HepG2 (cell line): ENCODE data around the gene FRAS1. TPM values are rescaled to one million over a fixed set of nuclear protein-coding genes. Genes with fewer than 3 reads are reported as not detected.

ENCODE experiments used
- ATAC-seq: fragments of 200-7000 bp; cut with Tn5 transposase; 3 replicates; pipeline ENCODE4 v1.9.1; 2020; ENCODE audit warnings: mild to moderate bottlenecking, moderate library complexity
- BruUV-seq: library from RNA; stranded (reverse); fragments of 400-500 nt; replicated peaks from 2 replicates; lab custom pipeline; 2021; lab: Mats Ljungman, UMichigan
- CTCF ChIA-PET: fragments of 300-600 bp; formaldehyde crosslinking; extraction: SDS; loops from one replicate; lab custom pipeline; 2021; ENCODE audit warnings: low total read pairs, inconsistent platforms, low intra/inter-chr PET ratio; lab: Yijun Ruan, JAX
- POLR2A ChIA-PET: fragments of 350-600 bp; sonication (Branson Sonifier 250); formaldehyde crosslinking; loops from one replicate; lab custom pipeline; 2020; ENCODE audit warnings: antibody characterized with exemption, inconsistent platforms; lab: Yijun Ruan, JAX
- DNase-seq: peaks from one replicate; pipeline ENCODE4 v3.0.0-alpha.2; 2015; ENCODE audit warnings: low spot score
- FAIRE-seq: peaks from 3 replicates; lab custom pipeline; 2011; peaks lifted over from hg19 to GRCh38; lab: Jason Lieb, UNC
- H2AFZ ChIP-seq: one replicate; pipeline ENCODE4 v1.6.1; 2011; ENCODE audit warnings: low read length, inconsistent platforms
- H3K27ac ChIP-seq: fragments of 300-600 bp; 3 replicates; pipeline ENCODE4 v1.8.0; 2011; ENCODE audit warnings: mixed run types, mild to moderate bottlenecking, mixed read lengths, low read length, inconsistent platforms; ENCODE audit not compliant: insufficient read depth; ENCODE audit errors: extremely low read length
- H3K27me3 ChIP-seq, 2 experiments: fragments of 200-600 bp in 1 of 2; 2 replicates in 1 of 2; 3 replicates in 1 of 2; pipeline versions ENCODE4 v1.6.0 to v1.8.0; 2011; ENCODE audit warnings: low read length in 2 of 2, mild to moderate bottlenecking in 2 of 2, moderate library complexity in 2 of 2, inconsistent platforms in 1 of 2; ENCODE audit not compliant: insufficient read depth in 2 of 2, control insufficient read depth in 1 of 2
- H3K36me3 ChIP-seq, 2 experiments: fragments of 200-600 bp in 1 of 2; replicated peaks in 1 of 2; 2 replicates in 1 of 2; 3 replicates in 1 of 2; pipeline versions ENCODE4 v1.5.1 to v1.8.0; 2011; ENCODE audit warnings: low read length in 2 of 2, inconsistent platforms in 1 of 2; ENCODE audit not compliant: insufficient read depth in 2 of 2, control insufficient read depth in 1 of 2
- H3K4me1 ChIP-seq: 2 replicates; pipeline ENCODE4 v1.5.1; 2012; ENCODE audit warnings: low read length, inconsistent platforms; ENCODE audit not compliant: insufficient read depth
- H3K4me2 ChIP-seq: 2 replicates; pipeline ENCODE4 v1.6.0; 2011; ENCODE audit warnings: low read depth, low read length, inconsistent platforms
- H3K4me3 ChIP-seq, 3 experiments: fragments of 200-600 bp in 1 of 3; sonication (generic), shearing (Covaris generic) in 1 of 3; replicated peaks in 1 of 3; 2 replicates each; pipeline ENCODE4 v1.5.1; 2011 to 2016; ENCODE audit warnings: low read length in 3 of 3, inconsistent platforms in 2 of 3, low read depth in 2 of 3, mild to moderate bottlenecking in 2 of 3, control low read depth in 1 of 3, mixed read lengths in 1 of 3; ENCODE audit not compliant: insufficient read depth in 1 of 3
- H3K79me2 ChIP-seq: one replicate; pipeline ENCODE4 v1.6.1; 2011; ENCODE audit warnings: low read length, inconsistent platforms; ENCODE audit not compliant: insufficient read depth
- H3K9ac ChIP-seq: 2 replicates; pipeline ENCODE4 v1.6.0; 2011; ENCODE audit warnings: mild to moderate bottlenecking, low read depth, low read length, inconsistent platforms; ENCODE audit not compliant: insufficient read depth
- H3K9me3 ChIP-seq: 2 replicates; pipeline ENCODE4 v1.5.1; 2012; ENCODE audit warnings: mild to moderate bottlenecking, low read length
- H4K20me1 ChIP-seq: 2 replicates; pipeline ENCODE4 v1.6.0; 2011; ENCODE audit warnings: inconsistent platforms, mild to moderate bottlenecking, low read length, moderate library complexity; ENCODE audit not compliant: insufficient read depth
- CEBPB ChIP-seq: IDR thresholded peaks from 2 replicates; pipeline ENCODE4 v1.6.1; 2011; ENCODE audit warnings: low read depth, low read length, improper control_type of control experiment, borderline replicate concordance
- NFYC ChIP-seq: IDR thresholded peaks from 2 replicates; pipeline ENCODE4 v1.6.1; 2016; ENCODE audit warnings: missing genetic modification reagents, missing compliant biosample characterization
- POLR2AphosphoS5 ChIP-seq: IDR thresholded peaks from 2 replicates; pipeline ENCODE4 v1.6.1; 2012; ENCODE audit warnings: low read depth, low read length
- RARA ChIP-seq: IDR thresholded peaks from 2 replicates; pipeline ENCODE4 v1.6.1; 2016; ENCODE audit warnings: missing genetic modification reagents, missing compliant biosample characterization
- RFX5 ChIP-seq: IDR thresholded peaks from 2 replicates; pipeline ENCODE4 v1.6.1; 2011; ENCODE audit warnings: low read depth, low read length, improper control_type of control experiment
- SOX13 ChIP-seq, 3 experiments: fragments of 450-650 bp in 1 of 3; sonication (generic) in 1 of 3; formaldehyde crosslinking in 1 of 3; IDR thresholded peaks in 2 of 3; conservative IDR thresholded peaks in 1 of 3; 2 replicates each; pipeline versions ENCODE4 v1.5.0 to v1.6.1; 2016 to 2020; ENCODE audit warnings: antibody characterized with exemption in 1 of 3, mild to moderate bottlenecking in 1 of 3, missing compliant biosample characterization in 1 of 3, missing genetic modification reagents in 1 of 3, moderate library complexity in 1 of 3
- WGBS: methylation state at CpG from one replicate; pipeline ENCODE4 v1.1.6; 2017; ENCODE audit warnings: low lambda C conversion rate; 5-methylcytosine and 5-hydroxymethylcytosine counted together
- in situ Hi-C: cut with HindIII; loops from 2 replicates; pipeline ENCODE4 v1.10.0; 2017; ENCODE audit warnings: low pct_unique_long_range_greater_than_20kb; ENCODE audit not compliant: extremely low pct_ligation_motif_present
- intact Hi-C: fragments of 100-400 bp; cut with micrococcal nuclease; formaldehyde crosslinking; loops from one replicate; pipeline ENCODE4 v1.10.0; 2022; ENCODE audit not compliant: unreplicated experiment
- polyA plus RNA-seq, 8 experiments: library from polyadenylated mRNA; depleted of rRNA in 3 of 8; stranded (reverse) in 7 of 8; unstranded in 1 of 8; fragments of >200 nt; fragmentation: Illumina TruSeq in 4 of 8; extraction: Trizol in 4 of 8; gene quantifications; 2 replicates each; pipeline versions ENCODE4 v1.2.1 to v1.2.3, GENCODE V29; 2011 to 2016; ENCODE audit warnings: low read depth in 4 of 8, missing spikeins in 1 of 8, mixed read lengths in 1 of 8; ENCODE audit not compliant: insufficient read depth in 1 of 8
- total RNA-seq, 5 experiments: library from RNA; depleted of rRNA; stranded (reverse); fragments of >200 nt; fragmentation: Illumina TruSeq; extraction: Trizol; gene quantifications; 2 replicates each; pipeline ENCODE4 v1.2.3, GENCODE V29; 2016; ENCODE audit warnings: low read depth in 1 of 5
- TF ChIP-seq, protein P1 (sequence below): IDR thresholded peaks from 2 replicates; pipeline ENCODE4 v1.6.1; 2016; ENCODE audit warnings: control low read depth
- TF ChIP-seq, protein P2 (sequence below): IDR thresholded peaks from 2 replicates; pipeline ENCODE4 v1.4.0; 2020; ENCODE audit warnings: mild to moderate bottlenecking, missing genetic modification reagents

The FRAS1 gene
- total and polyA plus RNA-seq, 2 of the 13 experiments (the other 11 are each of a cell fraction or from before 2014, with no cell fraction given), result 22.5 to 31.6 TPM

DNA sequence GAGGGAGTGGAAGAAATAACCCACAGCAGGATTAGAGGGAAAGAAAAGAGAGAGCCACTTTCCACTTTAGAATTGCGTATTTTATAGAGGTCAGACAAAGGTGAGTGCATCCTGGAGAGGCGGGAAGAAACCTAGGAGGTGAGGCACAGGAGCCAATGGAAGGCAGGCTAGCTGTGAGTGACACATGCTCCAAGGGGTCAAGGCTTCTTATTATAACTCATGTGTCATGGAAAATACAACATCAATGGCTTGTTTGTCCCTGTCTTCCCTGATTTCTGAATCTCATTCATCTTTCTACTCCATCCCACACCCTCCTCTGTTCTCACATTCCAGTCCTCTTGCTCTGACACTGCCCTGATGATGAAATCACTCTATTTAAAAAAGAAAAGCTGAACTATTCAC, 508.8 kb downstream of the FRAS1 start:
- no TSS peak for BruUV-seq
- no peak overlapping the region for H2AFZ ChIP-seq
- 71% methylated on average over 2 of the region's 2 CpGs for WGBS
- DNase-seq (peak; percentile 92), FAIRE-seq (no peak), ATAC-seq (peak; percentile 56)
- TF ChIP-seq SOX13 (IDR thresholded peaks at IDR 0.05) (no peak), SOX13 (CRISPR knock-in tag; conservative IDR thresholded peaks at IDR 0.05 in 1 of 2, IDR thresholded peaks at IDR 0.05 in 1 of 2) (peak in 1 of 2 experiments; percentile 9; a peak in 1 of 4 replicates), POLR2AphosphoS5 (no peak), RARA (peak; percentile 48; the same call in 1 of the 2 replicates), RFX5 (no peak), CEBPB (peak; percentile 39; the same call in 1 of the 2 replicates), NFYC (CRISPR knock-in tag) (0 out of 2 replicates have a peak, but pooled peaks have one; percentile 22)
- TF ChIP-seq, protein P1, sequence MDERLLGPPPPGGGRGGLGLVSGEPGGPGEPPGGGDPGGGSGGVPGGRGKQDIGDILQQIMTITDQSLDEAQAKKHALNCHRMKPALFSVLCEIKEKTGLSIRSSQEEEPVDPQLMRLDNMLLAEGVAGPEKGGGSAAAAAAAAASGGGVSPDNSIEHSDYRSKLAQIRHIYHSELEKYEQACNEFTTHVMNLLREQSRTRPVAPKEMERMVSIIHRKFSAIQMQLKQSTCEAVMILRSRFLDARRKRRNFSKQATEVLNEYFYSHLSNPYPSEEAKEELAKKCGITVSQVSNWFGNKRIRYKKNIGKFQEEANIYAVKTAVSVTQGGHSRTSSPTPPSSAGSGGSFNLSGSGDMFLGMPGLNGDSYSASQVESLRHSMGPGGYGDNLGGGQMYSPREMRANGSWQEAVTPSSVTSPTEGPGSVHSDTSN (CRISPR knock-in tag), result 0 out of 2 replicates have a peak, but pooled peaks have one; percentile 45
- TF ChIP-seq, protein P2, sequence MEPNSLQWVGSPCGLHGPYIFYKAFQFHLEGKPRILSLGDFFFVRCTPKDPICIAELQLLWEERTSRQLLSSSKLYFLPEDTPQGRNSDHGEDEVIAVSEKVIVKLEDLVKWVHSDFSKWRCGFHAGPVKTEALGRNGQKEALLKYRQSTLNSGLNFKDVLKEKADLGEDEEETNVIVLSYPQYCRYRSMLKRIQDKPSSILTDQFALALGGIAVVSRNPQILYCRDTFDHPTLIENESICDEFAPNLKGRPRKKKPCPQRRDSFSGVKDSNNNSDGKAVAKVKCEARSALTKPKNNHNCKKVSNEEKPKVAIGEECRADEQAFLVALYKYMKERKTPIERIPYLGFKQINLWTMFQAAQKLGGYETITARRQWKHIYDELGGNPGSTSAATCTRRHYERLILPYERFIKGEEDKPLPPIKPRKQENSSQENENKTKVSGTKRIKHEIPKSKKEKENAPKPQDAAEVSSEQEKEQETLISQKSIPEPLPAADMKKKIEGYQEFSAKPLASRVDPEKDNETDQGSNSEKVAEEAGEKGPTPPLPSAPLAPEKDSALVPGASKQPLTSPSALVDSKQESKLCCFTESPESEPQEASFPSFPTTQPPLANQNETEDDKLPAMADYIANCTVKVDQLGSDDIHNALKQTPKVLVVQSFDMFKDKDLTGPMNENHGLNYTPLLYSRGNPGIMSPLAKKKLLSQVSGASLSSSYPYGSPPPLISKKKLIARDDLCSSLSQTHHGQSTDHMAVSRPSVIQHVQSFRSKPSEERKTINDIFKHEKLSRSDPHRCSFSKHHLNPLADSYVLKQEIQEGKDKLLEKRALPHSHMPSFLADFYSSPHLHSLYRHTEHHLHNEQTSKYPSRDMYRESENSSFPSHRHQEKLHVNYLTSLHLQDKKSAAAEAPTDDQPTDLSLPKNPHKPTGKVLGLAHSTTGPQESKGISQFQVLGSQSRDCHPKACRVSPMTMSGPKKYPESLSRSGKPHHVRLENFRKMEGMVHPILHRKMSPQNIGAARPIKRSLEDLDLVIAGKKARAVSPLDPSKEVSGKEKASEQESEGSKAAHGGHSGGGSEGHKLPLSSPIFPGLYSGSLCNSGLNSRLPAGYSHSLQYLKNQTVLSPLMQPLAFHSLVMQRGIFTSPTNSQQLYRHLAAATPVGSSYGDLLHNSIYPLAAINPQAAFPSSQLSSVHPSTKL (CRISPR knock-in tag), result peak; percentile 13; the same call in 1 of the 2 replicates
- H3K9ac ChIP-seq, result no peak overlapping the region
- H3K9me3 ChIP-seq, result no peaks in the 10 kb centered on the region
- no peak overlapping the region for H3K4me2 ChIP-seq
- POLR2A ChIA-PET, result interaction anchor here (0.6 kb wide), 1 partner anchor 26 kb away, joined by 4 read pairs; no protein-coding TSS in a partner anchor
- CTCF ChIA-PET, result interaction anchor here (0.6 kb wide), 1 partner anchor 64 kb away, joined by 4 read pairs; no protein-coding TSS in a partner anchor
- H4K20me1 ChIP-seq, result no peaks in the 10 kb centered on the region
- H3K27ac ChIP-seq, result no peak overlapping the region
- no peak overlapping the region for H3K4me3 ChIP-seq
- H3K4me1 ChIP-seq, result peaks cover 45% of the 10 kb centered on the region
- H3K79me2 ChIP-seq, result no peaks in the 10 kb centered on the region
- in situ Hi-C loops, result no loop called here
- H3K36me3 ChIP-seq, result no peaks in the 10 kb centered on the region
- no peaks in the 10 kb centered on the region for H3K27me3 ChIP-seq
- intact Hi-C loops, result no loop called here
